Left ventricle myocardium superior (tissue), 1 donor: Measurements from ENCODE around the gene VPS13D. TPM values are rescaled to one million over a fixed set of nuclear protein-coding genes. Genes with fewer than 3 reads are reported as not detected.
"Not testable (repeated sequence)": the region's sequence is repeated elsewhere in the genome, so short reads cannot be mapped to it uniquely, and the experiment has no call there.

Experiments used
- ATAC-seq: fragments of 200-7000 bp; cut with Tn5 transposase; one replicate; pipeline ENCODE4 v1.9.1; 2020; ENCODE audit warnings: mild to moderate bottlenecking, moderate library complexity
- DNase-seq: peaks from one replicate; pipeline ENCODE4 v3.0.0-alpha.2; 2020
- intact Hi-C: fragments of 100-400 bp; cut with micrococcal nuclease; formaldehyde crosslinking; loops from one replicate; pipeline ENCODE4 v1.11.0; 2022
- total RNA-seq: library from RNA; stranded (reverse); fragmentation: NEBNext Ultra II Directional; extraction: Animal tissue kit (Norgen Biotek cat#: 25700); gene quantifications from one replicate; pipeline ENCODE4 v1.2.1, GENCODE V29; 2021
- donor health status: DM: no; HTN: yes; CAD: no; lungs with severe emphysema.

The VPS13D gene
- total RNA-seq, 1 donor from 2014 or later, result 112 TPM

DNA sequence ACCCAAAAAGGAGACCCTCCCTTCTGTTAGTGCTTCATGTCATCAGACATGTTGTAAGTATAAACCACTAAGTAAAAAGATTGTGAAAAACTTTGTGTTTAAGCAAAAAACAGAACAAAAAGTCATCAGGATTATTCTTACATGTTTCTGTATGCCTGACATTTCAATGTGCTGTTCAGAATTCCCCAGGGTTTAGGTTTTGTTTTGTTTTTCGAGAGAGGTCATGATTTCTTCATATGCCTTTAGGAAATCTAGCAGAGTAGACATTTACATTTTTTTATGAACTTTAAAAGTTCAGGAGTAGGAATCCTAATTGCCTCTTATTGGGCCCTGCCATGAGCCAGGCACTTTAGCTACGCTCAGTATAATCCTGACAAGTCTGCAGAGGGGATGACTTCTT lies 85.3 kb downstream of the VPS13D start:
- intact Hi-C loops, result loop anchor here (10.0 kb wide), 1 partner anchor 340 kb away; no protein-coding TSS in a partner anchor
- DNase-seq, result no peak
- ATAC-seq, result no peak

- intact Hi-C loops, result loop anchor here (10.0 kb wide), 1 partner anchor 338 kb away; no protein-coding TSS in a partner anchor
- ATAC-seq (no peak), DNase-seq (no peak)
Observed at GRCh38 chr1:12316331-12316730, 86.5 kb downstream of the VPS13D start.

- no peak for ATAC-seq
Observed at GRCh38 chr1:12320486-12320885, 90.7 kb downstream of the VPS13D start.

GRCh38 chr1:12324423-12324822 lies 94.6 kb downstream of the VPS13D start:
- intact Hi-C loops, result loop anchor here (5.0 to 10.0 kb wide), 2 partner anchors 258 to 300 kb away; no protein-coding TSS in a partner anchor
- no peak for DNase-seq
- no peak for ATAC-seq

More at GRCh38 chr1:12320486-12320885, 90.7 kb downstream of the VPS13D start:
- no peak for DNase-seq
- intact Hi-C loops, result loop anchor here (5.0 to 10.0 kb wide), 2 partner anchors 262 to 304 kb away; no protein-coding TSS in a partner anchor

DNA sequence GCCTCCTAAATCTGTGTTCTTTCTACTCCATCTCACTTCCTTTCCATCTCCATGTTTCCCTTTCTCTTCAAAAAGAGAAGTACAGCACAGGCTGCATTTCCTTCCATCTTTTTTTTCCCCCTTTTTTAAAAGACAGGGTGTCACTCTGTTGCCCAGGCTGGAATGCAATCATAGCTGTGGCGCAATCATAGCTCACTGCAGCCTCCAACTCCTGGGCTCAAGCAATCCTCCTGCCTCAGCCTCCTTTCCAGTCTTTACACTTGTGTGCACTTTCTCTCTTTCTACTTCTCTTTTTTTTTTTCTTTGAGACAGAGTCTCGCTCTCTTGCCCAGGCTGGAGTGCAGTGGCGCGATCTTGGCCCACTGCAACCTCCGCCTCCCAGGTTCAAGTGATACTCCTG lies 95.1 kb downstream of the VPS13D start:
- not testable (repeated sequence) for DNase-seq, ATAC-seq
- intact Hi-C loops, result loop anchor here (5.0 to 10.0 kb wide), 2 partner anchors 257 to 300 kb away; no protein-coding TSS in a partner anchor

DNA sequence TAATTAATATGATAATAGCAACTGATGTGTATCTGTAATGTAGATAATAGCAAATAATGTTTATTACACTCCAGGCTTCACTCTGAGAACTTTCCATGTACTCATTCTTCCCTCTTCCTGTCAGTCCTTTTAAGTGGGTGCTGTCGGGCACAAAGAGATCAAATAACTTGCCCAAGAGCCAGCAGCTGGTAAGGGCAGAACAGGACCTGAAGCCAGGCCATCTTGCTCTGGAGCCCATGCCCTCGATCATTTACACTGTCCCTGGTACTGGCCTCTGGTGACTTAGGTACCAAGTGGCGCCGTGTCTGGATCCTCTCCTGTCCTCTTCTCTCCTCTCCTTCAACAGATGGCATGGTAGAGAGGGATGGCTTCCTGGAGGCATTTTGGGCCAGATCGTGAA lies 97.2 kb downstream of the VPS13D start:
- DNase-seq, result peak; percentile 29
- peak; percentile 87 for ATAC-seq
- intact Hi-C loops, result loop anchor here (10.0 kb wide), 1 partner anchor 298 kb away; no protein-coding TSS in a partner anchor

DNA sequence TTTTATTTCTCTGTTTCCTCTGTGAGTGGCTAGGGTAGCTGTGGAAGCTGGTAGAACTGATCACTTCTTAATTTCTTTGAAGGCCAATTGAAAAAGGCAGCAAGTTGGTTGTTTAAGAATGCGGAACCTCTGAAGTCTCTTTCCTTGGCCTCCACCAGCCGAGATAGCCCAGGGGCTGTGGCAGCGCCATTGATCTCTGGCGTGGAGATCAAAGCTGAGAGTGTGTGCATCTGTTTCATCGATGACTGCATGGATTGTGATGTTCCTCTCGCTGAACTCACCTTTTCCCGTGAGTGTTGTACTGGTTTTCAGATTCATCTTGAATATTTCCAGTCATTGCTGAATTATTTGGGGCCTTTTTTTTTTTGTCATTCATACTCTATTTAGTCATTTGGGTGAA lies 97.7 kb downstream of the VPS13D start:
- intact Hi-C loops, result loop anchor here (10.0 kb wide), 1 partner anchor 297 kb away; no protein-coding TSS in a partner anchor
- ATAC-seq (no peak), DNase-seq (no peak)

DNA sequence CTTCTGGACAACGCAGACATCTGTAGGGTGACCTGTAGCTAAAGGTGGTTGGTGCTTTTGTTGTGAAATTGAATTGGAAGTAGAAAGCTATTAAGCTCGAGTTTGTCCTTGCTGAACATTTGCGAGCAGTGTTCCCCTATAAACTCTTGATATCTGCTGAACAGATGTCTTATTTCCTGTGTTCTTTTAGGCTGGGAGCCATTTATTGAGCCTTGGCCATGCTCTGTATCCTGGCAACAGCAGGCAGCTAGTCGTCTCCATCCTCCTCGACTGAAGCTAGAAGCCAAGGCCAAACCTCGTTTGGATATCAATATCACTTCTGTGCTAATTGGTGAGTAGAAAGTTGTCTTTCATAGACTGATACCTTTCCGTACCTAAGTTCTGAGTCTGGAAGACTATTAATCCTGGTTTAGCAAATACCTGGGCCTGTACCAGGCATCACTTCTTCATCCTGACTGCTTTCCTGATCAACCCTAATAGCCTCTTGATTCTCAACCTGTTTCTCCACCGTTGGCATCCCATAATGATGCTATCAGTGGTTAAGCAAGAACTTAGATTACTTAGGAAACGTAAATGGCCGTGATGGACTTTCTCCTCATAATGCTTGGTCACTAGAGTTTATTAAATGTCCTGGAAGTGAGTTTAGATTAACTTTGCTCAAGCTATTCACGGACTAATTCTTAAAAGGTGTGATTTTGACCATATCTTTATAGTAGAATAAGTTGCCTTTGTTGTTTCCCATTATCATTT lies 103.4 kb downstream of the VPS13D start:
- DNase-seq, result no peak
- intact Hi-C loops, result no loop called here
- ATAC-seq, result peak; percentile 50

DNA sequence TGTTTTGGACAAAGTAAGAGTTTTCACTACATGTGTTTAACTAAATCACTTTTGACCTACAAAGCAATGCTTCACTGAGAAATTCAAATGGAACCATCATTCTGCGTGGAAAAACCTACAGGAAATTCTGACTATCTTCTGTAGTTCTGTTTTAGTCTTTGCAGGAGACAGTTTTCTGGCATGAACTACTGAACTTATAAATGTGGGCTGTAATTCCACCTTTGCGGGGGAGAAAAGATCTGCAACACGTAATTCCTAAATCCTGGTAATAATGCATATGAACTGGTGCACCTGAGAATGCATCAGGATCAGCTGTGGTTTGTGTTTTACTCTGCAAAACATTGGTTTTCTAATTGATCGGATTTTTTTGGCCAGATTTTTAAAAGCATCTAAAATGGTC lies 106.0 kb downstream of the VPS13D start:
- intact Hi-C loops, result no loop called here
- DNase-seq, result no peak
- ATAC-seq, result no peak

GRCh38 chr1:12336413-12336812 lies 106.6 kb downstream of the VPS13D start:
- DNase-seq (no peak), ATAC-seq (no peak)
- intact Hi-C loops, result no loop called here

DNA sequence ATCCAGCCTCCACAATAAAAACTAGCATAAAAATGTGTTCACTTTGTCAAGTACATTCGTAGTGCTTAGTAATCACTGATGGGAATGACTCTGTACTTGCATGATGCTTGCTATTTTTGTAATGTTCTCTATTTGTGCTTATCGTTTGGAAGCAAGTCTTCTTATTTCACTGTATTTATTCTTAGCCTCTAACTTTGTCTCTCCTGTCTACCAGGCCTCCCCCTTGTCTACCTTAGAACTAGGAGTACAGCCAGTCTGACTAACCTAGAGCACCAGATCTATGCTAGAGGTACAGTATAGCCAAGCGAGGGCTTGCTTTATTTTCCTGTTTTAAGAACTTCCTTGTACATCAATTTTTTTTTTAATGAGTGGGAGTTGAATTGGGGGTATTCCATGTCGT lies 108.2 kb downstream of the VPS13D start:
- no peak for DNase-seq
- intact Hi-C loops, result no loop called here
- ATAC-seq, result peak; percentile 83

DNA sequence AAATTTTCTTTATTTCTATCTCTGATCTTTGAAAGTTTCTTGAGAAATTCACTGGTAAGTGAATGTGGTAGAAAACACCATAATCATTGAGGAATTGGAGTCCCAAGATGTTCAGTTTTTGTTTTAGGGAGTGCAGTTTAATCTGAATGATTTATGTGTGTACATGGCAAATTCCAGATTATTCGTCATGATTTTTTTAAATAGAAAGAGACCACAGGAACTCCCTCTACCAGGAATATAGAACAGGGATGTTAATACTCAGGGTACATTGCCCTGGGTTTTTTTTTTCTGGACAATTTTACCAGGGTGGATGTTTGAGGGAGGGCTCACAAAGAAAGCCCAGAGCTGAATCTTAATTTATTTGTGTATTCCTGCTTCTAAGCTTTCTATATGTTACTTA lies 109.0 kb downstream of the VPS13D start:
- DNase-seq, result no peak
- intact Hi-C loops, result no loop called here
- ATAC-seq, result no peak

DNA sequence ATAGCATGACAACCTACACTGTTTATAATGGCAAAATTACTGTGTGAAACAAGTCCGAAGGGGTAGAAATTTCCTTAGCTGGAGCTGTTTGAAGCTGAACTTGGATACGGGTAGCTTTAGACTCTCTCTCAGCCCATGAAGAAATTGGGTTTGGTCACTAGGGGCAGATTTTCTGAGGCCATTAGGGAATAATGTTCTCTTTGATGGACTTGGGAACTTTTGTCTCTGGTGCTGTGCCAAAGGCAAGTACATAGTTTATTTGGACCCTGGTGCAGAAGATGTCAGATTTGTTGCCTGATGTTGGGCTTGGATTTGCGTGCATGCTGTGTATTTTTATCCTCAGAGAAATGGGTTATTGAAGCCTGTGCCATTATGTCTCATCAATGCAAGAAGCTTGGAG lies 109.6 kb downstream of the VPS13D start:
- intact Hi-C loops, result no loop called here
- no peak for DNase-seq
- ATAC-seq, result peak; percentile 32

- intact Hi-C loops, result no loop called here
- DNase-seq (no peak), ATAC-seq (peak; percentile 58)
Observed at GRCh38 chr1:12339811-12340543, 110.1 kb downstream of the VPS13D start.

- ATAC-seq (peak; percentile 22), DNase-seq (no peak)
- intact Hi-C loops, result no loop called here
Observed at GRCh38 chr1:12340544-12340930, 110.7 kb downstream of the VPS13D start.

- intact Hi-C loops, result no loop called here
- no peak for DNase-seq
- no peak for ATAC-seq
Observed at GRCh38 chr1:12341667-12342066, 111.8 kb downstream of the VPS13D start.

DNA sequence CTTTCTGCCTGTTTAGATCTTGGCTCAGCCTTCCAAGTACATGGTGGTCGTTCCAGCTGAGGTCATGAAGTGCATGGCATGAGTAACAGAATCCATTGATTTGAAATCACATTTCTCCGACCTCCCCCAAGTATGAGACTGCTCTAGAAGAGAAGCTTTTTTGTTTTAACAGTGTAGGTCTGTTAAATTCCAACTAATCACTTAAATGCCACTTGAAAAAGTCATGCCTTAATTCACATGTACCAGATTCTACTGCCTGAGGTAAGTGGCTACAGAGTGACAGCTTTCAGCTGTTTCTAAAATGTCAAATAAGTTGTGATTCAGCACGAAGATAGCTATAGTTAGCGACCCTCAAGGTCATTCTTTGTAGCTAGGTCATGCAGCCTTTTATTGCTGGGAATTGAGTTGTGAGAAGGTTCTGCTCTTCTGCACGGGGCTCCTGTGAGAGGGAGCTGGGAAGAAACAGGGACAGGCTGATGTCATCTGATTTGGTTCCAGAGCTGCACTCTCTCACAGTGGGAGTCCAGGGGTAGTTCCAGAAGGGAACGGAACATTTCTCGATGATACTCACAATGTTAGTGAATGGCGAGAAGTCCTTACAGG lies 112.7 kb downstream of the VPS13D start:
- ATAC-seq, result peak; percentile 57
- intact Hi-C loops, result no loop called here
- peak; percentile 33 for DNase-seq

DNA sequence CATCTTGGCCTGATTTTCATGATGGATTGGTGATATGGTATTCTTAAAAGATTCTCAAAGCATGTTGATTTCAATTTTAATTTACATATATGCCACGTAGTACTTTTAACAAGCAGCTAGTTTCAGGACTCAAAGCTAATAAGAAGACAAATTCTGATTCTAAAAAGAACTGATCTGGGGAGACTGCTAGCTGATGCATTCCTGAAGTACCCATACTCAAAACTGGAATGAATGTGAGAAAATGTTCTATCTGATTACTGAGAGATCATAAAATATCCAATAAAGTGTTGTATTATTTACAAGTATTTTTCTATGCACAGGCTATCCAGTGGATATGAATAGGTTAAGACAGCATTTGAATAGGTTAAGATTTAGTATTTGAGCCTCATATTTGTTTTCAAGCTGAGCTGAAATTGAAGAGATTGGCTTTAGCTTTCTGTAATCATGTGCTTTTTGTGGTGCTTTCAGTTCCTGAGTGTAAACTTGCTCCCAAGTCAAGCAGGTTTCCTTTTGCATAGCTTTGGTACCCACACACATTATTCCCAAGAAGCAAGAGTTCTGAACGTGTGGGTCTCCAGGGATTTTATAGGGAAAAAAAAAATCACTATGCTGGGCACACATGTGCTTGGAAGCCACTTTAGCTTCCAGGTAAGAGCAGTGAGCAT lies 114.1 kb downstream of the VPS13D start:
- no peak for DNase-seq
- no peak for ATAC-seq
- intact Hi-C loops, result no loop called here
